Measurements from ENCODE around the gene GAD2.

GRCh38 chr10:26323219-26323618 is 106.6 kb downstream of the GAD2 start:
- TF ChIP-seq CTCF (IDR thresholded peaks at IDR 0.05) (no peak), EZH2 (IDR thresholded peaks at IDR 0.05) (no peak)
